ENCODE measurements around the gene ELOVL5.
A peak's percentile ranks its signal among the peaks of the same experiment; 100 is the strongest.
"Not testable (repeated sequence)": the region's sequence is repeated elsewhere in the genome, so short reads cannot be mapped to it uniquely, and the experiment has no call there.

The ELOVL5 gene

GRCh38 chr6:53348371-53349208 lies at the start of gene ELOVL5:
ELOVL5 (minus strand) TSS chr6:53348950; CDS start chr6:53295699, 53,251 bp downstream.
- DNase-seq (ENCODE audit: low read depth), result peak; percentile 91

GRCh38 chr6:53397283-53397682 lies 48.5 kb upstream of the ELOVL5 start:
- no peak for DNase-seq (ENCODE audit: low read depth)

GRCh38 chr6:53395986-53396385 lies 47.2 kb upstream of the ELOVL5 start:
- no peak for DNase-seq (ENCODE audit: low read depth)

GRCh38 chr6:53394704-53395103 lies 46.0 kb upstream of the ELOVL5 start:
- DNase-seq (ENCODE audit: low read depth), result no peak

- DNase-seq (ENCODE audit: low read depth), result no peak
Measured at GRCh38 chr6:53391170-53391569, 42.4 kb upstream of the ELOVL5 start.

- DNase-seq (ENCODE audit: low read depth), result no peak
Measured at GRCh38 chr6:53390010-53390409, 41.3 kb upstream of the ELOVL5 start.

- DNase-seq (ENCODE audit: low read depth), result not testable (repeated sequence)
Measured at GRCh38 chr6:53388615-53389014, 39.9 kb upstream of the ELOVL5 start.

- no peak for DNase-seq (ENCODE audit: low read depth)
Measured at GRCh38 chr6:53382421-53382820, 33.7 kb upstream of the ELOVL5 start.

GRCh38 chr6:53378208-53378607 lies 29.5 kb upstream of the ELOVL5 start:
- DNase-seq (ENCODE audit: low read depth), result no peak

GRCh38 chr6:53377793-53378192 lies 29.0 kb upstream of the ELOVL5 start:
- no peak for DNase-seq (ENCODE audit: low read depth)

- no peak for DNase-seq (ENCODE audit: low read depth)
Measured at GRCh38 chr6:53377289-53377688, 28.5 kb upstream of the ELOVL5 start.

- no peak for DNase-seq (ENCODE audit: low read depth)
Measured at GRCh38 chr6:53376661-53377226, 28.0 kb upstream of the ELOVL5 start.

- DNase-seq (ENCODE audit: low read depth), result no peak
Measured at GRCh38 chr6:53375847-53376246, 27.1 kb upstream of the ELOVL5 start.

- DNase-seq (ENCODE audit: low read depth), result no peak
Measured at GRCh38 chr6:53373638-53374037, 24.9 kb upstream of the ELOVL5 start.

- no peak for DNase-seq (ENCODE audit: low read depth)
Measured at GRCh38 chr6:53369876-53370515, 21.2 kb upstream of the ELOVL5 start.

GRCh38 chr6:53369051-53369450 lies 20.3 kb upstream of the ELOVL5 start:
- no peak for DNase-seq (ENCODE audit: low read depth)

- no peak for DNase-seq (ENCODE audit: low read depth)
Measured at GRCh38 chr6:53366128-53366641, 17.4 kb upstream of the ELOVL5 start.

GRCh38 chr6:53363341-53364079 lies 14.8 kb upstream of the ELOVL5 start:
- DNase-seq (ENCODE audit: low read depth), result no peak

- no peak for DNase-seq (ENCODE audit: low read depth)
Measured at GRCh38 chr6:53361549-53362031, 12.8 kb upstream of the ELOVL5 start.

GRCh38 chr6:53360093-53360912 lies 11.6 kb upstream of the ELOVL5 start:
- no peak for DNase-seq (ENCODE audit: low read depth)

- no peak for DNase-seq (ENCODE audit: low read depth)
Measured at GRCh38 chr6:53359843-53360092, 11.0 kb upstream of the ELOVL5 start.
